Activated CD4-positive, alpha-beta T cell treated with anti-CD3 and anti-CD28 coated beads for 36 hours (primary cell): Measurements from ENCODE around the gene XRCC2. TPM values are rescaled to one million over a fixed set of nuclear protein-coding genes. Genes with fewer than 3 reads are reported as not detected.
"Not testable (repeated sequence)": the region's sequence is repeated elsewhere in the genome, so short reads cannot be mapped to it uniquely, and the experiment has no call there.

Experiments used
- ATAC-seq: fragments of 200-7000 bp; cut with Tn5 transposase; one replicate; pipeline ENCODE4 v1.10.0; 2021; ENCODE audit warnings: mild to moderate bottlenecking, moderate library complexity
- CTCF ChIA-PET: fragments of 350-600 bp; sonication (Branson Sonifier 250); formaldehyde crosslinking; loops from one replicate; lab custom pipeline; 2021; ENCODE audit warnings: antibody characterized with exemption; lab: Charles Lee
- POLR2A ChIA-PET: fragments of 350-600 bp; sonication (Branson Sonifier 250); formaldehyde crosslinking; loops from one replicate; lab custom pipeline; 2021; ENCODE audit warnings: antibody characterized with exemption, inconsistent platforms; lab: Charles Lee
- DNase-seq: peaks from one replicate; pipeline ENCODE4 v3.0.0-alpha.2; 2020
- H3K27ac Mint-ChIP-seq: one replicate; pipeline ENCODE4 v1.8.0; 2021; ENCODE audit warnings: mixed read lengths
- H3K27me3 Mint-ChIP-seq: one replicate; pipeline ENCODE4 v1.8.0; 2021; ENCODE audit warnings: mixed read lengths
- H3K36me3 Mint-ChIP-seq: one replicate; pipeline ENCODE4 v1.8.0; 2021; ENCODE audit warnings: low read depth, mixed read lengths
- H3K4me1 Mint-ChIP-seq: one replicate; pipeline ENCODE4 v1.8.0; 2021; ENCODE audit warnings: mixed read lengths
- H3K4me3 Mint-ChIP-seq: one replicate; pipeline ENCODE4 v1.8.0; 2021; ENCODE audit warnings: mild to moderate bottlenecking, moderate library complexity, mixed read lengths
- H3K9me3 Mint-ChIP-seq: one replicate; pipeline ENCODE4 v1.8.0; 2021; ENCODE audit warnings: low read depth, mixed read lengths
- intact Hi-C, 2 experiments: fragments of 100-400 bp; cut with DNase I in 1 of 2; cut with micrococcal nuclease in 1 of 2; formaldehyde crosslinking; loops; one replicate each; pipeline versions ENCODE4 v1.14.2 to v1.15.1; 2022 to 2024; cut with DNase I, micrococcal nuclease
- total RNA-seq, 2 experiments: library from RNA; stranded (reverse); gene quantifications; one replicate each; pipeline ENCODE4 v1.2.3, GENCODE V29; 2021

The XRCC2 gene
- total RNA-seq: 10 to 100 TPM; 19.3 to 23.6 TPM

DNA sequence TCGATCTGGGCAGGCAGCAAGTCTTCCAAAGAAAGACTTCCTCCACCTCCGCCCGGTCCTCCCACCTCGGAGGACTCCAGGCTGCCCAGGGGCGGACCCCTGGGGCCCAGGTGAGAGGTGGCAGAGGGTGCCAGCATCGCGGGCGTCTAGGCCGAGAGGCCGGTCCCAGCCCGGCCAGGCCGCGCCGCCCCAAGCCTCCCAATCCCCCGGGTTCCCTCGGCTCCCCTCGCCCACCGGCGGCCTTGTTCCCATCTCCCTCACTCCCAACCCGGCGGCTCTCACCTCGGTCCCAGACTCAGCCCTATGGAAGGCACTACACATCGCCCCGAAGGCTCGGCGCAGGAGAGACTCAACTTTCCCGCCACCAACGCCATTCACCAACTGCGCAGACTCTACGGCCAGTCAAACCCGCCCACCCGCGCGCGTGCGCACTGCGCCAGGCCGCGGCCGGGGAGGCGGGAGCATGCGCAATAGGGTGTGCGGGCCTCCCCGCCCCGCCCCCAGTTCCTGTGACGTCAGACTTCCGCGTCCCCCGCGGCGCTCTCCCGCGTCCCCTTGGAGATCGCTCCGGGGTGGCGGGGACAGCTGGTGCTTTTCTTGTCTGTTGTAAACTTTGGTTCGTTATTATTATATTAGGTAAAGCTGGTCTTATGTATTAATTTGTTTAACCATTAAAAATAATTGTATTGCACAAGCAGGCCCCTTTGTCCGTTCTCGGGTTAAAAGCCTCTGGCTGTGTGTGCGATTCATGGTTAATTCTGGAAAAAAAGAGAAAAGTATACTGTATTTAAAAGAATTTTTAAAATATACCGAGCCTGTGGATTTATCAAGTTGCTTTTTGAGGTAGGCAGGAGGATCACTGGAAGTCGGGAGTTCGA lies at the start of gene XRCC2:
Gene XRCC2, minus strand, starts transcription at position 383 of the 878 bp plus-strand sequence. Its CDS starts 62 bp downstream, at position 321.
- peaks cover 20% of the 10 kb centered on the region for H3K36me3 Mint-ChIP-seq
- H3K4me1 Mint-ChIP-seq: peaks cover 8% of the 10 kb centered on the region
- H3K4me3 Mint-ChIP-seq: peak within 1 kb of the TSS; percentile 83
- CTCF ChIA-PET: interaction anchor here (0.6 to 1.0 kb wide), 3 partner anchors 54 to 195 kb away, joined by 3 to 4 read pairs (median 3); no protein-coding TSS in a partner anchor
- no peaks in the 10 kb centered on the region for H3K27me3 Mint-ChIP-seq
- POLR2A ChIA-PET: no interaction called here
- ATAC-seq (peak; percentile 96), DNase-seq (peak; percentile 97)
- no peaks in the 10 kb centered on the region for H3K9me3 Mint-ChIP-seq
- peak within 1 kb of the TSS; percentile 98 for H3K27ac Mint-ChIP-seq
- intact Hi-C loops: loop anchor here (1.0 to 10.0 kb wide), 9 partner anchors 83 to 651 kb away; partner anchors contain the start of genes KMT2C (in 2 of the 2), ACTR3B (in 1 of the 2) and GALNT11 (in 1 of the 2)

DNA sequence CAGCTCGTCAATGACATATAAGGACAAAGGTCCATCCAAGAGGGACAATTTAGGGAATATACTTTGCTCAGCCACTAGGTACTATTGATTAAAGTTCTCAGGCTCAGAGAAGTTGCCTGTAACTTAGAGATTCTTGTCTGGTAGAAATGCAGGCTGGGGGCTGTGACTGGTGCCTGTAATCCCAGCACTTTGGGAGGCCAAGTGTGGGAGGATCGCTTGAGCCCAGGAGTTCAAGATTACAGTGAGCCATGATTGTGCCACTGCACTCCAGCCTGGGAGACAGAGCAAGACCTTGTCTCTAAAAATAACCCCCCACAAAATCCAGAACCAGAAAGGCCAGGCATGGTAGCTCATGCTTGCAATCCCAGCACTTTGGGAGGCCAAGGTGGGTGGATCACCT lies 47.4 kb upstream of the XRCC2 start:
- CTCF ChIA-PET: no interaction called here
- Mint-ChIP-seq H3K9me3 (no peaks in the 10 kb centered on the region), H3K36me3 (no peaks in the 10 kb centered on the region), H3K27me3 (peaks cover 2% of the 10 kb centered on the region), H3K4me3 (no peak overlapping the region), H3K4me1 (no peaks in the 10 kb centered on the region), H3K27ac (no peak overlapping the region)
- POLR2A ChIA-PET: no interaction called here
- no peak for ATAC-seq
- DNase-seq: no peak
- intact Hi-C loops: no loop called here

DNA sequence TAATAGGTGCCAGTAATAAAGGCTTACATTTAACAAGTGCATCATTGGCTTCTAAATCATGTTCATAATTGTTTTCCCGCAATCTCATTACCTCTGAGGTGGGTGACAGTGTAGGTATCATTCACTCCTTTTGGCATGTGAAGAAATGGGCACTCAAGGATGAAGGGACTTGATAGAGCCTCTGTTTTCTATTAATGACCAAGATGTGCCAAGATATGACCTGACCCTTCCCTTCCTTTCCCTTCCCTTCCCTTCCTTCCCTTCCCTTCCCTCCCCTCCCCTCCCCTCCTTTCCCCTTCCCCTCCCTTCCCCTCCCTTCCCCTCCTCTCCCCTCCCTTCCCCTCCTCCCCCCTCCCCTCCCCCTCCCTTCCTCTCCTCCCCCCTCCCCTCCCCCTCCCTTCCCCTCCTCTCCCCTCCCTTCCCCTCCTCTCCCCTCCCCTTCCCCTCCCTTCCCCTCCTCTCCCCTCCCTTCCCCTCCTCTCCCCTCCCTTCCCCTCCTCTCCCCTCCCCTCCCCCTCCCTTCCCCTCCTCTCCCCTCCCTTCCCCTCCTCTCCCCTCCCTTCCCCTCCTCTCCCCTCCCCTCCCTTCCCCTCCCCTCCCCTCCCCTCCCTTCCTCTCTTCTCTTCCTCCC lies 36.6 kb upstream of the XRCC2 start:
- CTCF ChIA-PET, ATAC-seq, H3K4me3 Mint-ChIP-seq, H3K27me3 Mint-ChIP-seq, H3K27ac Mint-ChIP-seq, DNase-seq, H3K36me3 Mint-ChIP-seq, intact Hi-C loops, POLR2A ChIA-PET, H3K9me3 Mint-ChIP-seq, H3K4me1 Mint-ChIP-seq: not testable (repeated sequence)

DNA sequence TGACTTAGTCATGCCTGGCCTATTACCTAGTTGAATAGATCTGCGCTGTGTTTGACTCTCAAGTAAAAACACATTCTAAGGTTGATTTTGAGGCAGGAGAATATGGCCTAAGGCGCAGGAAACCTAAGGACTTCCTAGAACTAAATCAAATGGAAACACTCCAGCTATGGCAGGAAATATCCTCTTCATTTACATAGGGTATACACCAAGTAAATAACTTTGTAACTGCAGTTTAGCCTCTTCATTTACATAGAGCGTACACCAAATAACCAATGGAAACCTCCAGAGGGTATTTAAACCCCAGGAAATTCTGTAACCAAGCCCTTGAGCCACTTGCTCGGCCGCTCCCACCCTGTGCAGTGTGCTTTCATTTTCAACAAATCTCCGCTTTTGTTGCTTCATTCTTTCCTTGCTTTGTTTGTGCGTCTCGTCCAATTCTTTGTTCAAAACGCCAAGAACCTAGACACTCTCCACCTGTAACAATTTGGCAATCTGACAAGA lies 35.6 kb upstream of the XRCC2 start:
- no peaks in the 10 kb centered on the region for H3K27me3 Mint-ChIP-seq

DNA sequence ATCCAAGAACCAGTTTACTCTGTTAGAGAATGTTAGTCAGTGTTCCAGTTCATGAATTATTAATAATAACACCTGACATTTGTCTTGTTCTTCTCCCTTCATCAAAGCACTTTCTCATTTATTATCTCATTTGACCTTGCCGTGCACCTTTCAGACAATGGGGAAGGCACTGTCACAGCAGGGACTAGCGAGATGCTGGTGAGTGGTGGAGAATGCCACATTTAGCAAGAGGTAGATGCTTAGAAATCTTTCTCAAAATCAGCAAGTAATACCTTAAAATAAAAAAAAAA lies 34.2 kb upstream of the XRCC2 start:
- Mint-ChIP-seq H3K4me1 (peaks cover 3% of the 10 kb centered on the region), H3K9me3 (peaks cover 2% of the 10 kb centered on the region), H3K27ac (no peak overlapping the region), H3K36me3 (no peaks in the 10 kb centered on the region), H3K27me3 (no peaks in the 10 kb centered on the region), H3K4me3 (no peak overlapping the region)
- no peak for DNase-seq
- intact Hi-C loops: no loop called here
- CTCF ChIA-PET: interaction anchor here (1.2 kb wide), 1 partner anchor 16 kb away, joined by 3 read pairs; no protein-coding TSS in a partner anchor
- no peak for ATAC-seq
- POLR2A ChIA-PET: no interaction called here

More for the DNA sequence above, 35.6 kb upstream of the XRCC2 start:
- H3K27ac Mint-ChIP-seq: no peak overlapping the region
- DNase-seq (no peak), ATAC-seq (no peak)
- H3K4me1 Mint-ChIP-seq: peaks cover 3% of the 10 kb centered on the region
- H3K4me3 Mint-ChIP-seq: no peak overlapping the region
- CTCF ChIA-PET: interaction anchor here (0.6 to 1.2 kb wide), 2 partner anchors 14 to 192 kb away, joined by 3 read pairs; no protein-coding TSS in a partner anchor
- H3K9me3 Mint-ChIP-seq: no peaks in the 10 kb centered on the region
- POLR2A ChIA-PET: interaction anchor here (0.7 kb wide), 1 partner anchor 98 kb away, joined by 3 read pairs; no protein-coding TSS in a partner anchor
- H3K36me3 Mint-ChIP-seq: no peaks in the 10 kb centered on the region
- intact Hi-C loops: no loop called here

- H3K9me3 Mint-ChIP-seq: peaks cover 8% of the 10 kb centered on the region
- CTCF ChIA-PET: interaction anchor here (0.6 kb wide), 1 partner anchor 370 kb away, joined by 4 read pairs; no protein-coding TSS in a partner anchor
Observed at GRCh38 chr7:152709287-152710152, 33.6 kb upstream of the XRCC2 start.

GRCh38 chr7:152704796-152705384 lies 28.9 kb upstream of the XRCC2 start:
- intact Hi-C loops: loop anchor here in 1 of 2 experiments (10.0 kb wide), 1 partner anchor 370 kb away; no protein-coding TSS in a partner anchor
- no peak for DNase-seq
- no peak for ATAC-seq
- H3K4me3 Mint-ChIP-seq: no peak overlapping the region
- H3K27me3 Mint-ChIP-seq: no peaks in the 10 kb centered on the region
- ChIA-PET CTCF (interaction anchor here (0.8 kb wide), 2 partner anchors 26 to 503 kb away, joined by 3 read pairs; no protein-coding TSS in a partner anchor), POLR2A (no interaction called here)
- no peak overlapping the region for H3K27ac Mint-ChIP-seq
- no peaks in the 10 kb centered on the region for H3K36me3 Mint-ChIP-seq
- no peaks in the 10 kb centered on the region for H3K4me1 Mint-ChIP-seq
- peaks cover 13% of the 10 kb centered on the region for H3K9me3 Mint-ChIP-seq

More at GRCh38 chr7:152709287-152710152, 33.6 kb upstream of the XRCC2 start:
- DNase-seq: no peak
- Mint-ChIP-seq H3K36me3 (no peaks in the 10 kb centered on the region), H3K4me3 (no peak overlapping the region), H3K27me3 (no peaks in the 10 kb centered on the region), H3K4me1 (peaks cover 3% of the 10 kb centered on the region), H3K27ac (no peak overlapping the region)
- no peak for ATAC-seq
- intact Hi-C loops: loop anchor here in 1 of 2 experiments (10.0 kb wide), 1 partner anchor 375 kb away; no protein-coding TSS in a partner anchor
- POLR2A ChIA-PET: no interaction called here

DNA sequence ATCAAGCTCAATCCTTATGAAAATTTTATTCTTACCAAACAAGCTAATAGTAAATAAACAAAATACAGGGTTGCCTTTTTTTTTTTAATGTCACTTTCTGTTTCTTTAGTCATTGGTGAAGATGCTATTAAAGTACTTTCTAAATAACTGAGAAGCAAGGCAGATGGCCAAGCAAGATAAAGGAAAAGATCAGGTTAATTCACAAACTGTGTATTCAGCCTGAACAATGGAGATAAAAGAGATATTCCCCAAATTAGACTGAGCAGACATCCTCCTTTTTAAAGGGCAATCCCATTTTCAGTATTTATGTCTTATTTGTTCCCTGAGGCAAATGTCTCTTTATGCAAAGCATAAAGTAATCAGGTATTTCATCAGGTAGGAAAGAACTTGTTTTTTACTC lies 23.1 kb upstream of the XRCC2 start:
- Mint-ChIP-seq H3K36me3 (no peaks in the 10 kb centered on the region), H3K4me3 (no peak overlapping the region), H3K9me3 (peaks cover 2% of the 10 kb centered on the region), H3K27ac (no peak overlapping the region), H3K27me3 (no peaks in the 10 kb centered on the region), H3K4me1 (no peaks in the 10 kb centered on the region)
- intact Hi-C loops: no loop called here
- no peak for ATAC-seq
- no peak for DNase-seq
- ChIA-PET POLR2A (no interaction called here), CTCF (interaction anchor here (0.6 to 1.6 kb wide), 2 partner anchors 8 to 85 kb away, joined by 3 to 6 read pairs; no protein-coding TSS in a partner anchor)

- POLR2A ChIA-PET: interaction anchor here (0.7 kb wide), 1 partner anchor 25 kb away, joined by 8 read pairs; no protein-coding TSS in a partner anchor
- CTCF ChIA-PET, H3K36me3 Mint-ChIP-seq, DNase-seq, ATAC-seq, intact Hi-C loops, H3K27ac Mint-ChIP-seq, H3K27me3 Mint-ChIP-seq, H3K4me1 Mint-ChIP-seq, H3K4me3 Mint-ChIP-seq, H3K9me3 Mint-ChIP-seq: not testable (repeated sequence)
Observed at GRCh38 chr7:152697268-152697974, 21.5 kb upstream of the XRCC2 start.

DNA sequence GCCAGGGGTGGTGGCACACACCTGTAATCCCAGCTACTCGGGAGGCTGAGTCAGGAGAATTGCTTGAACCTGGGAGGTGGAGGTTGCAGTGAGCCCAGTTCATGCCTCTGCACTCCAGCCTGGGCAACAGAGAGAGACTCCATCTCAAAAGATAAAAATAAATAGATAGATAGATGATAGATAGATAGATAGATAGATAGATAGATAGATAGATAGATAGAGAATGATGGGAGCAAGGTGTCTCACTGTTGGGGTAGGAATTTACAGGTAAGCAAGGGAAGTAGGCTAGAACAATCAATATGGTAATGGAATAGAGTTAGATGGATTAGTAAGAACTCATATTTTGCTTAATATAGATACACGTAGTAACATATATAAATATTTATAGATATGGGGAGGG lies 16.3 kb upstream of the XRCC2 start:
- H3K9me3 Mint-ChIP-seq, H3K4me3 Mint-ChIP-seq, POLR2A ChIA-PET, H3K27ac Mint-ChIP-seq, H3K36me3 Mint-ChIP-seq, H3K4me1 Mint-ChIP-seq, H3K27me3 Mint-ChIP-seq, intact Hi-C loops, ATAC-seq, CTCF ChIA-PET, DNase-seq: not testable (repeated sequence)
